Posterior cingulate gyrus (tissue), 11 donors: ENCODE results near the gene OSBPL8.

Source experiments
- DNase-seq, 10 donors: peaks; one replicate each; pipeline versions ENCODE4 v3.0.0 to v3.0.0-alpha.2; 2020 to 2021; ENCODE audit warnings: mixed read lengths in 3 of 10
- intact Hi-C: fragments of 100-400 bp; cut with DNase I; formaldehyde crosslinking; loops from one replicate; pipeline ENCODE4 v1.15.1; 2023

OSBPL8 gene

DNA sequence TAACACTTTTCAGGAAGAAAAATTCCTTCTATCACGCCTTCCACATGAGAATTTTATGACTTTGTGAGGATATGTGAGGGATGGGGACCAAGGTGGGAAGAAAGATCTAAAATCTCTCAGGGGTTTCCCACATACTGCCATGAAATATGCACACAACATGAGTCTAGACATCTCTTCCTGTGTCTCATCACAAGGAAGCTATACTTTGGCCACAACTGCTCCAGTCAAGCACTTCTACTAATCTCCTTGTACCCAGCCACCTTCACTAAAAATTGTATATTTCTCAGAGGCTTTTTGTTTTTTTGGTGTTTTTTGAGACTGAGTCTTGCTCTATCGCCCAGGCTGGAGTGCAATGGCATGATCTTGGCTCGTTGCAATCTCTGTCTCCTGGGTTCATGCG is 3.2 kb downstream of the OSBPL8 start:
- no peak for DNase-seq
- intact Hi-C loops = loop anchor here (2.0 kb wide), 1 partner anchor 208 kb away; the partner anchor contains the start of gene BBS10

- intact Hi-C loops = loop anchor here (2.0 kb wide), 1 partner anchor 207 kb away; the partner anchor contains the start of gene BBS10
- DNase-seq = no peak
These were observed 3.8 kb downstream of the OSBPL8 start for GRCh38 chr12:76555797-76556196.

GRCh38 chr12:76555231-76555767 is 4.3 kb downstream of the OSBPL8 start:
- no peak for DNase-seq
- intact Hi-C loops = no loop called here

DNA sequence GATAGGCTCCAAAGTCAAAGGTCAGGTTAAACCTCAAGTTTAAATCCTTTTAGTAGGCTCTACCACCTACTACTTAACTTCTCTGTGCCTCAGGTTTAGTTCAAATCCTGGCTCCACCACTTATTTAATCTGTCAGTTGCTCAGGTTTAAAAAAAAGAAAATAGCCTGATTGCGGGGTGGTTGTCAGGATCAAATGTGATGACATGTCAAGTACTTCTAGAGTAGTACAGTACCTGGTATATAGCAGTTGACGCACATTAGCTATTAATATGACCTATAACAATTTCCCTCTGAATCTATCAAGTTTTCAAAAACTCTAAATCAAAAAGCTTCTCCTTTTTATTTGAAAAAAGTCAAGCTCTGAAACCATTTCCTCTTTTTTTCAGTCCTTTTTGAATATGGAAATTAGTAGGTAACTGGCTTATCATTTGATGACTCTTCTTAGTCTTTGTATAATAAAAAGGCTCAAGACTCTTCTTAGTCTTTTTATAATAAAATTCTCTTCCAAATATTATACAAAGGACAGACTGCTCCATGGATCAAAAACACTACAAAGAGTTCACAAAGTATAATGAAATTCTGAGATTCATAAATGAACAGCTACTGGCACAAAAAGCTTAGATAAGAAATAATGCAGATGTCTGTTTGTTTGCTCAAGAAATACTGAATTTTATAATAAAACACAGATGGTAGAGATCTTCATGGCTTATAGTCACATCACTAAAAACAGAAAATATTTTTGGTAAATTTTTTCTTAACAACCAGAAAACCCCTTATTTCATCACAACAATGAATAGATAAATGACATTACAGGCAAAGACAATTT is 5.0 kb downstream of the OSBPL8 start:
- intact Hi-C loops = no loop called here

GRCh38 chr12:76552343-76552938 is 7.1 kb downstream of the OSBPL8 start:
- intact Hi-C loops = no loop called here
- no peak for DNase-seq

More for the DNA sequence above, 5.0 kb downstream of the OSBPL8 start:
- no peak for DNase-seq

- intact Hi-C loops = no loop called here
- DNase-seq = no peak
These were observed 8.1 kb downstream of the OSBPL8 start for GRCh38 chr12:76551482-76551888.

GRCh38 chr12:76549131-76549530 is 10.4 kb downstream of the OSBPL8 start:
- DNase-seq = no peak
- intact Hi-C loops = no loop called here

GRCh38 chr12:76548222-76548837 is 11.2 kb downstream of the OSBPL8 start:
- intact Hi-C loops = no loop called here
- no peak for DNase-seq

- intact Hi-C loops = no loop called here
- no peak for DNase-seq
These were observed 12.0 kb downstream of the OSBPL8 start for GRCh38 chr12:76547526-76547925.

- intact Hi-C loops = no loop called here
- DNase-seq = no peak
These were observed 12.7 kb downstream of the OSBPL8 start for GRCh38 chr12:76546889-76547288.

GRCh38 chr12:76545486-76545885 is 14.1 kb downstream of the OSBPL8 start:
- intact Hi-C loops = no loop called here
- DNase-seq = no peak

GRCh38 chr12:76544601-76545261 is 14.8 kb downstream of the OSBPL8 start:
- intact Hi-C loops = no loop called here
- DNase-seq = no peak

GRCh38 chr12:76543813-76544347 is 15.7 kb downstream of the OSBPL8 start:
- intact Hi-C loops = no loop called here
- DNase-seq = no peak

DNA sequence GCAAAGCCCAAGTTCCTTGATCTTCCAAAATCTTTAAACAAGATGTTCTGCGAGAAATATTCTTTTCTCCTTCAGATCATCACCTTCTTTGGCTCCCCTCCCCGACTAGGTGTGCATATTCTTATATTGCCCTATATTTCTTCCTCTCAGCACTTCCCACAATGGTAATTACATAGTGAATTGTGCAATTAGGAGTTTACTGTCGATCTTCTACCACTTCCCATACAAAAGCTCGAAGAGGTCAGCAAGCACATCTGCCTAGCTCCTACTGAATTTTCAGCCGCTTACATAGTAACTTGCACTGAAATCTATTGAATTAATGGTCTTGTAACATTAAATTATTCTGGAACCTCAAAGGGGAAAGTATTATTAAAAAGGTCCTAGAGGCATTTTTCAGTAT is 16.7 kb downstream of the OSBPL8 start:
- intact Hi-C loops = no loop called here
- DNase-seq = no peak

DNA sequence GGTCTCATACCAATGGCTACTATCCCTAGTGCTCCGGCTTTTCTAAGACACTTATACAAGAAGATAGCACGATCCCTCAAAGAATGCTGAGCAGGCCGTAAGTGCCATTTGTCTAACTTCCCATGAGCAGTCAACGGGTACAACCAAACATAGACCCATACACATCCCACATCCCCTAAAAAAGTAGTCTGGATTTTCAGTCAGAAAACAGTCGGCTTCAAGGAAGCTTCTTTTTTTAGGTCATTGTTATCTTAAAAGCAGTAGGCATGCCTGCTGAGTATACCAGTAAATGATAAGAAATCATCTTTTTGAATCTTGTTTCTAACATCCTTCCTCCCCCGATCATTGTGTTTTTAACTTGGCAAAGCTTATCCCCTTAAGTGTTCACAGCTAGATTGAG is 19.8 kb downstream of the OSBPL8 start:
- DNase-seq = no peak
- intact Hi-C loops = no loop called here

- DNase-seq = no peak
- intact Hi-C loops = no loop called here
These were observed 21.6 kb downstream of the OSBPL8 start for GRCh38 chr12:76537923-76538322.

GRCh38 chr12:76536546-76536945 is 23.0 kb downstream of the OSBPL8 start:
- no peak for DNase-seq
- intact Hi-C loops = no loop called here

DNA sequence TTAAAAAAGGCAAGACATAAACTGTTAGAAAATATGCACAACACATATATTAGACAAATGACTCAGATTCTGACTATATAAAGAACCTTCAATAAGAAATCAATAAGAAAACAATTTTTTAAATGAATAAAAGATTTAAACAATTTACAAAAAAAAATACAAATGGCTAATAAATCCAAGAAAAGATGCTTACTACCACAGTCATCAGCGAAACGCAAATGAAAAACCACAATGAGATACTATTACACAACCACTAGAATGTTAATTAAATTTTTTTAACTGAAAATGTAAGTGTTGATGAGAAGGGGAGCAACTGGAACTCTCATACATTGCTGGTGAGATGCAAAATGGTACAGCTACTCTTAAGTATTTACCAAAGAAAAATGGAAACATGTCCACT is 24.4 kb downstream of the OSBPL8 start:
- no peak for DNase-seq
- intact Hi-C loops = no loop called here

- no peak for DNase-seq
- intact Hi-C loops = no loop called here
These were observed 26.2 kb downstream of the OSBPL8 start for GRCh38 chr12:76533331-76533730.

GRCh38 chr12:76532520-76532919 is 27.1 kb downstream of the OSBPL8 start:
- no peak for DNase-seq
- intact Hi-C loops = no loop called here

GRCh38 chr12:76531056-76531455 is 28.5 kb downstream of the OSBPL8 start:
- no peak for DNase-seq
- intact Hi-C loops = no loop called here
